Liver (tissue), 9 donors: ENCODE measurements around the gene MARCHF7. TPM values are rescaled to one million over a fixed set of nuclear protein-coding genes. Genes with fewer than 3 reads are reported as not detected.

Experiments
- DNase-seq: peaks from one replicate; pipeline ENCODE4 v3.0.0-alpha.2; 2017; ENCODE audit warnings: low spot score
- H3K27ac ChIP-seq, 2 donors: one replicate each; pipeline ENCODE4 v1.7.0; 2013; ENCODE audit warnings: inconsistent platforms in 2 of 2, low read length in 2 of 2, control low read depth in 1 of 2, low read depth in 1 of 2, mild to moderate bottlenecking in 1 of 2
- H3K27me3 ChIP-seq, 4 donors: one replicate each; pipeline versions ENCODE4 v1.6.1 to v1.7.0; 2013; ENCODE audit warnings: low read length in 3 of 4, inconsistent platforms in 1 of 4, mild to moderate bottlenecking in 1 of 4, moderate library complexity in 1 of 4; ENCODE audit not compliant: control insufficient read depth in 4 of 4, insufficient read depth in 4 of 4
- H3K36me3 ChIP-seq, 4 donors: one replicate each; pipeline versions ENCODE4 v1.6.1 to v1.7.0; 2013; ENCODE audit warnings: low read length in 3 of 4, mild to moderate bottlenecking in 3 of 4, low read depth in 1 of 4, moderate library complexity in 1 of 4; ENCODE audit not compliant: control insufficient read depth in 4 of 4, insufficient read depth in 3 of 4
- H3K4me1 ChIP-seq, 4 donors: one replicate each; pipeline versions ENCODE4 v1.6.1 to v1.7.0; 2013; ENCODE audit warnings: low read length in 3 of 4, mild to moderate bottlenecking in 3 of 4, moderate library complexity in 1 of 4; ENCODE audit not compliant: control insufficient read depth in 4 of 4, insufficient read depth in 4 of 4
- H3K4me3 ChIP-seq, 3 donors: one replicate each; pipeline versions ENCODE4 v1.6.1 to v1.7.0; 2013; ENCODE audit warnings: low read length in 3 of 3, control low read depth in 1 of 3, low read depth in 1 of 3, mild to moderate bottlenecking in 1 of 3
- H3K9ac ChIP-seq, 2 donors: one replicate each; pipeline ENCODE4 v1.7.0; 2013; ENCODE audit warnings: low read length in 2 of 2, mild to moderate bottlenecking in 2 of 2, moderate library complexity in 2 of 2, control low read depth in 1 of 2, low read depth in 1 of 2
- H3K9me3 ChIP-seq, 4 donors: one replicate each; pipeline versions ENCODE4 v1.6.1 to v1.7.0; 2013; ENCODE audit warnings: low read length in 3 of 4; ENCODE audit not compliant: control insufficient read depth in 4 of 4
- FOXA1 ChIP-seq: IDR thresholded peaks from 2 replicates; pipeline ENCODE4 v1.6.1; 2016; ENCODE audit warnings: antibody characterized with exemption
- HNF4A ChIP-seq, 2 donors: conservative IDR thresholded peaks; 2 replicates each; pipeline ENCODE4 v1.6.1; 2016; ENCODE audit warnings: antibody characterized with exemption in 2 of 2, mild to moderate bottlenecking in 2 of 2
- HNF4G ChIP-seq: IDR thresholded peaks from 2 replicates; pipeline ENCODE4 v1.6.1; 2016; ENCODE audit warnings: antibody characterized with exemption
- RXRA ChIP-seq, 2 donors: IDR thresholded peaks; 2 replicates each; pipeline ENCODE4 v1.6.1; 2017 to 2018; ENCODE audit warnings: antibody characterized with exemption in 2 of 2, mild to moderate bottlenecking in 1 of 2
- SP1 ChIP-seq: IDR thresholded peaks from 2 replicates; pipeline ENCODE4 v1.6.1; 2018; ENCODE audit warnings: antibody characterized with exemption, mild to moderate bottlenecking
- WGBS: extraction: QIAGEN DNeasy Blood & Tissue Kit; methylation state at CpG from one replicate; pipeline ENCODE4 v1.1.7; 2013; 5-methylcytosine and 5-hydroxymethylcytosine counted together
- polyA plus RNA-seq, 2 donors: library from polyadenylated mRNA; stranded (reverse) in 1 of 2; unstranded in 1 of 2; fragments of 200-250 nt in 1 of 2; fragments of >200 nt in 1 of 2; fragmentation: Nextera tagmentation in 1 of 2; extraction: Ambion mirVana in 1 of 2; gene quantifications; one replicate each; pipeline versions ENCODE4 v1.2.1 to v1.2.3, GENCODE V29; 2013 to 2015
- total RNA-seq, 2 donors: library from RNA; depleted of rRNA; stranded (reverse); fragments of >200 nt; gene quantifications; one replicate each; pipeline ENCODE4 v1.2.3, GENCODE V29; 2014
- TF ChIP-seq, protein P1 (sequence below): IDR thresholded peaks from 2 replicates; pipeline ENCODE4 v1.6.1; 2016; ENCODE audit warnings: antibody characterized with exemption
- TF ChIP-seq, protein P2 (sequence below): fragments of 150-350 bp; IDR thresholded peaks from 2 replicates; pipeline ENCODE4 v1.5.1; 2017; ENCODE audit warnings: improper control_type of control experiment, low read depth, low read length; ENCODE audit not compliant: missing input control
- TF ChIP-seq, protein P3 (sequence below): IDR thresholded peaks from 2 replicates; pipeline ENCODE4 v1.6.1; 2016; ENCODE audit warnings: antibody characterized with exemption, mild to moderate bottlenecking
- donor health status: healthy.
- donor health status: healthy.
- donor health status: healthy.
- donor health status: healthy.
- donor health status: healthy.

MARCHF7 gene
- total and polyA plus RNA-seq, 4 donors: 16.9 to 57.6 (median 37.5) TPM

DNA sequence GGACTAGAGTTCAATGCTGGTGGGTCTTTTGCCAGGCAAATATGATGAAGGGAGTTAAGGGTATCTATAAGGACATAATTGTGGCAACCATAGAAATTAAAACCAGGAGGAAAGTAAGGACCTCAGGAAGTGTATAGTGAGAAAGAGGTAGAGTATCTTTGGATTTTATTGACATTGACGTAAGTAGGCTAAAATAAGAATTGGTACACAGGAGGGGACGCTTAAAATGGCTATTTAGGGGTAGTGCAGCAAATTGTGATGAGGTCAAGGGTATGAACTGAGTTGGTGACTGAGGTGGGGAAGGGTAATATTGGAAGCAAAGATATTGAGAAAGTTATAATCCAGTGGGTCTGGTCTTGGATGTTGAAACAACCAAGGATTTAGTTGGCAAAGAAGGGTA, 42.7 kb downstream of the MARCHF7 start:
- no peak for DNase-seq
- Histone ChIP-seq H3K4me3 (no peak overlapping the region), H3K27ac (no peak overlapping the region), H3K27me3 (no peaks in the 10 kb centered on the region), H3K36me3 (peaks cover 0 to 54% (median 30%) of the 10 kb centered on the region in 4 donors), H3K9ac (no peak overlapping the region), H3K9me3 (no peaks in the 10 kb centered on the region), H3K4me1 (peaks cover 0 to 2% (median 0%) of the 10 kb centered on the region in 4 donors)
- WGBS: 96% methylated on average over 2 of the region's 2 CpGs
- no peak for TF ChIP-seq RXRA (IDR thresholded peaks at IDR 0.05)
- no peak for TF ChIP-seq SP1
- TF ChIP-seq, protein P1, sequence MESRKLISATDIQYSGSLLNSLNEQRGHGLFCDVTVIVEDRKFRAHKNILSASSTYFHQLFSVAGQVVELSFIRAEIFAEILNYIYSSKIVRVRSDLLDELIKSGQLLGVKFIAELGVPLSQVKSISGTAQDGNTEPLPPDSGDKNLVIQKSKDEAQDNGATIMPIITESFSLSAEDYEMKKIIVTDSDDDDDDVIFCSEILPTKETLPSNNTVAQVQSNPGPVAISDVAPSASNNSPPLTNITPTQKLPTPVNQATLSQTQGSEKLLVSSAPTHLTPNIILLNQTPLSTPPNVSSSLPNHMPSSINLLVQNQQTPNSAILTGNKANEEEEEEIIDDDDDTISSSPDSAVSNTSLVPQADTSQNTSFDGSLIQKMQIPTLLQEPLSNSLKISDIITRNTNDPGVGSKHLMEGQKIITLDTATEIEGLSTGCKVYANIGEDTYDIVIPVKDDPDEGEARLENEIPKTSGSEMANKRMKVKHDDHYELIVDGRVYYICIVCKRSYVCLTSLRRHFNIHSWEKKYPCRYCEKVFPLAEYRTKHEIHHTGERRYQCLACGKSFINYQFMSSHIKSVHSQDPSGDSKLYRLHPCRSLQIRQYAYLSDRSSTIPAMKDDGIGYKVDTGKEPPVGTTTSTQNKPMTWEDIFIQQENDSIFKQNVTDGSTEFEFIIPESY: no peak

DNA sequence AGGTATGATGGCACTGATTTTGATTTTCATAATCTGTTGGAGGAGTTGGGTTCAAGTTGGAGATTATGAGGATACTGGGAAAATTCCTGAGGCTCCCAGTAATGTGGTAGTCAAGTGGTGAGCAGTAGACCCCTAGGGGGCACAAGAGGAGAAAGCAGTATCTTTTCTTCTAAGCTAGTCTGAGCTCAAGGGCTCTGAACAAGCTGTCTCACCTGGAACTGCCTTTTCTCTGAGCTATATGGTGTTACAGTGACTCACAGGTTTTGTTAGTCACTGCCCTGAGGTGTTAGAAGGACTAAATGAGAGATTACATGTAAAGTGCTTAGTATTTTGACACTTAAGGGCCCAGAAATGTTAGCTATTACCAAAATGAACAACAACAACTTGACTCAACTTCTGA, 43.5 kb downstream of the MARCHF7 start:
- no peak overlapping the region for H3K27ac ChIP-seq
- H3K27me3 ChIP-seq: no peaks in the 10 kb centered on the region
- H3K9me3 ChIP-seq: no peaks in the 10 kb centered on the region
- peak; percentile 23 for TF ChIP-seq HNF4G
- TF ChIP-seq, protein P2, sequence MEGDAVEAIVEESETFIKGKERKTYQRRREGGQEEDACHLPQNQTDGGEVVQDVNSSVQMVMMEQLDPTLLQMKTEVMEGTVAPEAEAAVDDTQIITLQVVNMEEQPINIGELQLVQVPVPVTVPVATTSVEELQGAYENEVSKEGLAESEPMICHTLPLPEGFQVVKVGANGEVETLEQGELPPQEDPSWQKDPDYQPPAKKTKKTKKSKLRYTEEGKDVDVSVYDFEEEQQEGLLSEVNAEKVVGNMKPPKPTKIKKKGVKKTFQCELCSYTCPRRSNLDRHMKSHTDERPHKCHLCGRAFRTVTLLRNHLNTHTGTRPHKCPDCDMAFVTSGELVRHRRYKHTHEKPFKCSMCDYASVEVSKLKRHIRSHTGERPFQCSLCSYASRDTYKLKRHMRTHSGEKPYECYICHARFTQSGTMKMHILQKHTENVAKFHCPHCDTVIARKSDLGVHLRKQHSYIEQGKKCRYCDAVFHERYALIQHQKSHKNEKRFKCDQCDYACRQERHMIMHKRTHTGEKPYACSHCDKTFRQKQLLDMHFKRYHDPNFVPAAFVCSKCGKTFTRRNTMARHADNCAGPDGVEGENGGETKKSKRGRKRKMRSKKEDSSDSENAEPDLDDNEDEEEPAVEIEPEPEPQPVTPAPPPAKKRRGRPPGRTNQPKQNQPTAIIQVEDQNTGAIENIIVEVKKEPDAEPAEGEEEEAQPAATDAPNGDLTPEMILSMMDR: no peak
- peaks cover 0 to 2% (median 0%) of the 10 kb centered on the region in 4 donors for H3K4me1 ChIP-seq
- no peak for DNase-seq
- peaks cover 0 to 61% (median 33%) of the 10 kb centered on the region in 4 donors for H3K36me3 ChIP-seq
- no peak overlapping the region for H3K9ac ChIP-seq
- H3K4me3 ChIP-seq: no peak overlapping the region

DNA sequence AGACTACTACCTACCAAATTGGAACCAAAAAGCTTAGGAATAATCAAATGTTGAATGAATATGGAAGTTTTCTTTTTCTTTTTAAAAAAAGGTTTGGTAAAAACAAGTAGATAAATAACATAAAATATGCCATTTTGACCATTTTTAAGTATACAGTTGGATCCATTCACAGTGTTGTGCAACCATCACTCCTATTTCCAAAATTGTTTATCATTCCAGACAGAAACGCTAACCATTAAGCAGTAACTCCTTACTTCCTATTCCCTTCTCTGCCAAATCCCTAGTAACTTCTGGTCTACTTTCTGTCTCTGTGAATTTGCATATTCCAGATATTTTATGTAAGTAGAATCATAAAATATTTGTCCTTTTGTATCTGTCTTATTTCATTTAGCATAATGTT, 45.9 kb downstream of the MARCHF7 start:
- peaks cover 0 to 2% (median 0%) of the 10 kb centered on the region in 4 donors for H3K4me1 ChIP-seq
- H3K27me3 ChIP-seq: no peaks in the 10 kb centered on the region
- H3K9me3 ChIP-seq: no peaks in the 10 kb centered on the region
- no peak overlapping the region for H3K9ac ChIP-seq
- TF ChIP-seq, protein P3, sequence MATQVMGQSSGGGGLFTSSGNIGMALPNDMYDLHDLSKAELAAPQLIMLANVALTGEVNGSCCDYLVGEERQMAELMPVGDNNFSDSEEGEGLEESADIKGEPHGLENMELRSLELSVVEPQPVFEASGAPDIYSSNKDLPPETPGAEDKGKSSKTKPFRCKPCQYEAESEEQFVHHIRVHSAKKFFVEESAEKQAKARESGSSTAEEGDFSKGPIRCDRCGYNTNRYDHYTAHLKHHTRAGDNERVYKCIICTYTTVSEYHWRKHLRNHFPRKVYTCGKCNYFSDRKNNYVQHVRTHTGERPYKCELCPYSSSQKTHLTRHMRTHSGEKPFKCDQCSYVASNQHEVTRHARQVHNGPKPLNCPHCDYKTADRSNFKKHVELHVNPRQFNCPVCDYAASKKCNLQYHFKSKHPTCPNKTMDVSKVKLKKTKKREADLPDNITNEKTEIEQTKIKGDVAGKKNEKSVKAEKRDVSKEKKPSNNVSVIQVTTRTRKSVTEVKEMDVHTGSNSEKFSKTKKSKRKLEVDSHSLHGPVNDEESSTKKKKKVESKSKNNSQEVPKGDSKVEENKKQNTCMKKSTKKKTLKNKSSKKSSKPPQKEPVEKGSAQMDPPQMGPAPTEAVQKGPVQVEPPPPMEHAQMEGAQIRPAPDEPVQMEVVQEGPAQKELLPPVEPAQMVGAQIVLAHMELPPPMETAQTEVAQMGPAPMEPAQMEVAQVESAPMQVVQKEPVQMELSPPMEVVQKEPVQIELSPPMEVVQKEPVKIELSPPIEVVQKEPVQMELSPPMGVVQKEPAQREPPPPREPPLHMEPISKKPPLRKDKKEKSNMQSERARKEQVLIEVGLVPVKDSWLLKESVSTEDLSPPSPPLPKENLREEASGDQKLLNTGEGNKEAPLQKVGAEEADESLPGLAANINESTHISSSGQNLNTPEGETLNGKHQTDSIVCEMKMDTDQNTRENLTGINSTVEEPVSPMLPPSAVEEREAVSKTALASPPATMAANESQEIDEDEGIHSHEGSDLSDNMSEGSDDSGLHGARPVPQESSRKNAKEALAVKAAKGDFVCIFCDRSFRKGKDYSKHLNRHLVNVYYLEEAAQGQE: no peak
- TF ChIP-seq HNF4A (conservative IDR thresholded peaks at IDR 0.05) (no peak), RXRA (IDR thresholded peaks at IDR 0.05) (no peak), FOXA1 (no peak)
- no peak overlapping the region for H3K27ac ChIP-seq
- H3K4me3 ChIP-seq: no peak overlapping the region
- 27% methylated on average over 1 of the region's 1 CpG for WGBS
- DNase-seq: no peak
- H3K36me3 ChIP-seq: peaks cover 4 to 66% (median 30%) of the 10 kb centered on the region in 4 donors
